ENCODE data around the gene SLC4A2. TPM values are rescaled to one million over a fixed set of nuclear protein-coding genes. Genes with fewer than 3 reads are reported as not detected.
"Not testable (repeated sequence)": the region's sequence is repeated elsewhere in the genome, so short reads cannot be mapped to it uniquely, and the experiment has no call there.

Gene SLC4A2
- total RNA-seq, 1 donor from 2014 or later, result 87.5 TPM

DNA sequence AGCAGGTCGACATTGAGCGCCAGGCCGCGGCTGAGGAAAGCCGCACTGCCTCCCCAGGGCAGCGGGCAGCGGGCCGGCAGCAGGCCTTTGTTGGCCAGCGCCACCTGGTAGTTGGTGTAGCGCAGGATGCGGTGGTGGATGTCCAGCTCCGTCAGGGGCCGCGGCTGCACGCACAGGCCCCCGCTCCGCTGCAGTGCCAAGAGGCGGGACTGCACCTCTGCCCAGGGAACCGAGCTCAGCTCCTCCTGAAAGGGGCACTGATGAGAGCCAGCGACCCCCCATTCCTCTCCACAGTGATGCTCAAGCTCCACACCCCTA lies 40.3 kb upstream of the SLC4A2 start:
- ATAC-seq, result no peak
- DNase-seq (ENCODE audit: low spot score), result no peak
- intact Hi-C loops (cut with DNase I), result no loop called here

DNA sequence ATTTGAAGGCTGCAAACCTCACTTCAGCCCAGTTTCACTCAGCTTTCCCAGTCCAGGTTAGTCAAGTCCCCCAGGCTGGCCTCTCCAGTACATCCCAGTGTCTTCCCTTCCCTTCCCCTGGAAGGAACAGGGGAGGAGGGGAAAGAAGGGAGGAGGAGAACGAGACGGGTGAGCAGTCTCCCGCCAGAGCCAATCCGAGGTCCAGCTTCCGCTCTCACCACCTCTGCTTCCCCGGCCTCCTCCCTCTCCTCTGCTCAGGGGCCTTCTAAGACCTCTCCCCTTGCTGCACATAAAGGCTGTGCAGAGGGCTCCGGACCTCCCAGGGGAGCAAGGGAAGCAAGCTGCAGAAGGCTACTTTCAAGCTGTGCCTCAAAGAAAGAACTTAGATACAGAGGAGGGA lies 39.2 kb upstream of the SLC4A2 start:
- no peak for DNase-seq (ENCODE audit: low spot score)
- no peak for ATAC-seq
- intact Hi-C loops (cut with DNase I), result no loop called here

DNA sequence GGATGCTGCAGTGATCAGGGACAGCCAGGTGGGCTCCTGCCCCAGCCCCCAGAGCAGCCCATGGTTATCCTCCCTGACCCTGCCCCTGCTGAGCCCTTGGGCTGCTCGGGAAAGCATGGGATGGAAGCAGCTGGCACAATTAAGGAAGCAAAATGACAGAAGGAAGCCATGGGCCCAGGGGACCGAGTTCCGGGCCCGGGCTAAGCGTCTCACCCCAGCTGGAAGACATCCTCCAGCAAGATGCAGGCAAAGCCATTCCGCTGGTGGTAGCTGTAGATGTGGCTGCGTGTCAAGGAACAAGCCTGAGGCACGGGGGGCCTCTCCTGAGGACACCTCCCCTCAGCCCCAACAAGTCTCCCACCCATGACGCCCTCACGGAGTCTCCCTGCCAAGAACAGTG lies 36.2 kb upstream of the SLC4A2 start:
- ATAC-seq, result no peak
- intact Hi-C loops (cut with DNase I), result no loop called here
- DNase-seq (ENCODE audit: low spot score), result no peak

DNA sequence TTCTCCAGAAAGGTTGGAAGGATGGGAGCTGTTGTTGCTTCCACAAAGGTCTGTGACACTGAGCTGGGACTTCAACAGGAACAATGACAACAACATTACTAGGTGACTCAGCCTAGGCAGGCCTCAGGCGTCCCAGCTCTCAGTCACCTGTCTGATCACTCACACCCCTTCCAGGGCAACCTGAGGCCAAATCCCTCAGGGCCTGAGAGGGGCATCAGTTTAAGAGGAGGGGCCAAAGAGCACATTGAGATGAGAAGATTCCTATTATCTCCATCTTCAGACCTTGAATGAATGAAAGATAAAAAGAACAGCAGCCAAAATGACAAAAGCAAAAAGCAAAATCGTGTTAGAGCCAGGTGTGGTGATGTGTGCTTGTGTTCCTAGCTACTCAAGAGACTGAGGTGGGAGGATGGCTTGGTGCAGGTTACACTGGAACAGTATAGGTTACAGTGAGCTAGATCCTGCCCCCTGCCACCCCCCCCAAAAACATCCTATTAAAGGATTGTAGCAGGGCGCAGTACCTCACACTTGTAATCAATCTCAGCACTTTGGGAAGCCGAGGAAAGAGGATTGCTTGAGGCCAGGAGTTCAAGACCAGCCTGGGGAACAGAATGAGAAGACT lies 34.8 kb upstream of the SLC4A2 start, which contains the start of gene ATG9B:
Gene ATG9B, minus strand, starts transcription at position 60 of the 622 bp plus-strand sequence. CDS start 71 bp downstream, outside the sequence.
- intact Hi-C loops (cut with DNase I), result no loop called here
- no peak for DNase-seq (ENCODE audit: low spot score)
- no peak for ATAC-seq

DNA sequence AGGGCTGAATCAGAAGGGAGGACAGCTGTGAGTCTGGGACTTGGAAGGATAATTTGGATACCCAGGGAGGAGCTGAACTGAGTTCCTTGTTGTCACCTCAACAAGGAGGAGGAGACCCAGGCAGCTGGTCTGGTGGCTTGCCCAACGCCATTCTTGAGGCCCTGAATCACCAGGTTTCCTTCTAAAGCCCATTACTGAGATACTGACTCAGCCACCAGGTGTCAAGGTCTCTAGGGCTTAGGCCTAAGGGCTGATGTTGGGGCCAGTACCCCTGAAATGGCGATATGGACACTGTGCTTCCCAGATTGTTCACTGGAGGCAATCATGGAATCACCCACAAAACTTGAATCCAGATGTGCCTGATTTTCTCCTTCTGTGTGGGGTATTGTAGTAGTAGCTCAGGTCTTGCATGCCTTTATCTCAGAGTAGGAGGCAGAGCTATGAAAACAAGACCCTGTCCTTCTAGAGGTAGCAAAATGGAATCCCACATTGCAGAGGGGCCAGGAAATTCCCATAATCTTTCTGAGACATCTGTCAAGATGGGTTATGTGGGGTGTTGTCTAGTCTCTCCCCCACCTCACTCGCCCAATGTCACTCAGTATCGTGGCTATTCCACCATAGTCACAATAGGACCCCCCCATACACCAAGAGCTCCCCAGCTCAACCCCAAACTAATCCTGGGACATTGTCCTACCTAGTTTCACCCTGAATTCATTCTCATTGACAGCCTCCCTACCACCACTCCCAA lies 33.3 kb upstream of the SLC4A2 start:
- ATAC-seq, result no peak
- intact Hi-C loops (cut with DNase I), result no loop called here
- no peak for DNase-seq (ENCODE audit: low spot score)

DNA sequence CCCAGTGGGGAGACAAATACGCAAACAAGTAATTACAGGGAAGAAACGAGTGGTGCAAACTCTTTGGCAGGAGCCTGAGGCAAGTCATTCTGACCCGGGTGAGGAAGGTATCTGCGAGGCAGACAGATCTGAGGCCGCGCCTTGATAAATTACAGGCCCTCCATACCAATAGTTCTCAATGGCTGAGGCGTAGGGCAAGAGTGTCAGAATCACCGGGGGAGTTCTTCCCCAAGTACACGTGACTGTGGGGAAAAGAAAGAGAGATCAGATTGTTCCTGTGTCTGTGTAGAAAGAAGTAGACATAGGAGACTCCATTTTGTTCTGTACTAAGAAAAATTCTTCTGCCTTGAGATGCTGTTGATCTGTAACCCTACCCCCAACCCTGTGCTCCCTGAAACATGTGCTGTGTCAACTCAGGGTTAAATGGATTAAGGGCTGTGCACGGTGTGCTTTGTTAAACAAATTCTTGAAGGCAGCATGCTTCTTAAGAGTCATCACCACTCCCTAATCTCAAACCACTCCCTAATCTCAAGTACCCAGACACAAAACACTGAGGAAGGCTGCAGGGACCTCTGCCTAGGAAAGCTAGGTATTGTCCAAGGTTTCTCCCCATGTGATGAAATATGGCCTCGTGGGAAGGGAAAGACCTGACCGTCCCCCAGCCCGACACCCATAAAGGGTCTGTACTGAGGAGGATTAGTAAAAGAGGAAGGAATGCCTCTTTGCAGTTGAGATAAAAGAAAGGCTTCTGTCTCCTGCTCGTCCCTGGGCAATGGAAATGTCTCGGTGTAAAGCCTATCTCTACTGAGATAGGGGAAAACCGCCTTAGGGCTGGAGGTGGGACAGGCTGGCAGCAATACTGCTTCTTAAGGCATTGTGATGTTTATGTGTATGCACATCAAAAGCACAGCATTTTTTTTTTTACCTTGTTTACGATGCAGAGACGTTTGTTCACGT lies 32.3 kb upstream of the SLC4A2 start:
- not testable (repeated sequence) for ATAC-seq; DNase-seq (ENCODE audit: low spot score)

DNA sequence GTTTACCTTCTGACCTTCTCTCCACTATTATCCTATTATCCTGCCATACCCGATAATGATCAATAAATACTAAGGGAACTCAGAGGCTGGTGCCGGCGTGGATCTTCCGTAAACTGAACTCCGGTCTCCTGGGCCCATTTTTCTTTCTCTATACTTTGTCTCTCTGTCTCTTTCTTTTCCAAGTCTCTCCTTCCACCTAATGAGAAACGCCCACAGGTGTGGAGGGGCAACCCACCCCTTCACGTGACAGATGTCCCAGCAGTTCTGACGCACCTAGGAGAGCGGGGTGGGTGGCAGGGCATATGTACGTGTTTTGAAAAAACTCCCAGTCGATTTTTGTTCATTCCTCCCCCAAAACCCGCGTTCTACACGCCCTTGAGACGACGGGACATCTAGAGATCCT lies 31.7 kb upstream of the SLC4A2 start:
- intact Hi-C loops (cut with DNase I); ATAC-seq; DNase-seq (ENCODE audit: low spot score): not testable (repeated sequence)

More for the DNA sequence above, 32.3 kb upstream of the SLC4A2 start:
- intact Hi-C loops (cut with DNase I), result not testable (repeated sequence)

DNA sequence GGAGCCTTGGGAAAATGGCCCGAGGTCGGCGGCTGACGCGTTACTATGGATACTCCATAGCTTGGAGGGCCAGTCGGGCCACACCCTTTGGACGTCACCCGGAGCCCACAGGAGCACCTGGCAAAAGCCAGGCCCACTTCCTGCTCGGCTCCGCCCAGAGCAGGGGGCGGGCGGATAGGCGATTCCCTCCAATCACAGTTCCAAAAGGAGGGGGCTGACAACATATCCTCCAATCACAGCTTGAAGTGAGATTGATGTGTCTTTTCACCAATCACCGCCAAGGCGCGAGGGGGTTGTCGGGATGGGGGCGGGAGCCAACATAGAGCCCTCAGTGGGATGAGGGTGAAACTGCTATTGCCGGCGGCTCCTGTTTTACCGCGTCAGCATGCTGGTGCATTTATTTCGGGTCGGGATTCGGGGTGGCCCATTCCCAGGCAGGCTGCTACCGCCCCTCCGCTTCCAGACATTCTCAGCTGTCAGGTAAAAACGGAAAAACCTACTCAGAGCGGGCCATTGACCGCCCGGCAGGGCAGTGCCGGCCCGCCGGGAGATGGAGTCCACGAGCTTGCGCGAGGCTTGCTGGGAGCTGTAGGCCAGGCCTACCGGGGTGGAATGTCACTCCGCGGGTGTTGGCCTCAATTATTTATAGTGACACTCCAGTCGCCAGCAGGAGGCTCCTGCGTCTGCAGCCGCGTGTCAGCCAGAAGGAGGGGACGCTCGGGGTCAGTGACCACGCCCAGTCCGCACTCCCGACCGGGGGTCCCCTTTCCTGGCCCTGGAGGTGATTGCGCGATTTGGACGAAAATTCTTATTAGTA lies 31.1 kb upstream of the SLC4A2 start, which contains the start of gene ABCB8:
Gene ABCB8, plus strand, starts transcription at position 320 of the 817 bp plus-strand sequence. Its CDS starts 66 bp downstream, at position 386.
- ATAC-seq (peak; percentile 98), DNase-seq (ENCODE audit: low spot score) (peak; percentile 99)
- intact Hi-C loops (cut with DNase I), result no loop called here

DNA sequence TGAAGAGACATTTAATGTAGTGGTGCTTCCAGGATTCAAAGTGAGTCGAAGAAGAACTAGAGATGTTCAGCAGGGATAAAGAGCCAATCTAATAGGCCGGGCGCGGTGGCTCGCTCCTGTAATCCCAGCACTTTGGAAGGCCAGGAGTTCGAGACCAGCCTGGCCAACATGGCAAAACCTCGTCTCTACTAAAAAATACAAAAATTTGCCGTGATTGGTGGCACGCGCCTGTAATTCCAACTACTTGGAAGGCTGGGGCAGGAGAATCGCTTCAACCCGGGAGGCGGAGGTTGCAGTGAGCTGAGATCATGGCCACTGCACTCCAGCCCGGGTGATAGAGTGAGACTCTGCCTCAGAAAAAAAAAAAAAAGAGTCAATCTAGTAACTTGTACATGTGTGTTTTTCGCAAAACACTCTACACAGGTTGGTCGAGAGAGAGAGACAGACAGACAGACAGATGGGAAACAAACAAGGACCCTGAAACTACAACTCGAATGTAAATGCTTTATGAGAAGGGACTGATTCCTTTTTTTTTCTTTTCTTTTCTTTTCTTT lies 30.4 kb upstream of the SLC4A2 start:
- no peak for ATAC-seq
- intact Hi-C loops (cut with DNase I), result no loop called here
- DNase-seq (ENCODE audit: low spot score), result no peak

DNA sequence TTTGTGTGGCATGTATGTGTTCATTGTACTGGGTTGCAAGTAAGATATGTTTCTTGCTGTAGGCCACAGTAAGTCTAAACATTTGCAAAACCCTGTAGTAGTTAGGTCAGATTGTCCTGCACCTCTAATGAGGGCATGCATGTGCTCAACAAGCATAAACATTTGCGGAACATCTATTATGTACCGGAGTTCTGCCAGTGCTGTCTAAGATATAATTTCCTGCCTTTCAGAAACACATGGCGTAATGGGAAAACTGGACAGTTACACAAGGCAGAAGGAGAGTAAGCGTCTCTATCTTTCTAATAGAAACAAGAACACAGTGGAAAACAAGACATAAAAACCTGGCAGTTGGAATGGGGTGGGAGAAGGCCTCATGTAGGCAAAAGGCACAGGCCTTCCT lies 28.4 kb upstream of the SLC4A2 start:
- DNase-seq (ENCODE audit: low spot score), result no peak
- intact Hi-C loops (cut with DNase I), result no loop called here
- no peak for ATAC-seq

DNA sequence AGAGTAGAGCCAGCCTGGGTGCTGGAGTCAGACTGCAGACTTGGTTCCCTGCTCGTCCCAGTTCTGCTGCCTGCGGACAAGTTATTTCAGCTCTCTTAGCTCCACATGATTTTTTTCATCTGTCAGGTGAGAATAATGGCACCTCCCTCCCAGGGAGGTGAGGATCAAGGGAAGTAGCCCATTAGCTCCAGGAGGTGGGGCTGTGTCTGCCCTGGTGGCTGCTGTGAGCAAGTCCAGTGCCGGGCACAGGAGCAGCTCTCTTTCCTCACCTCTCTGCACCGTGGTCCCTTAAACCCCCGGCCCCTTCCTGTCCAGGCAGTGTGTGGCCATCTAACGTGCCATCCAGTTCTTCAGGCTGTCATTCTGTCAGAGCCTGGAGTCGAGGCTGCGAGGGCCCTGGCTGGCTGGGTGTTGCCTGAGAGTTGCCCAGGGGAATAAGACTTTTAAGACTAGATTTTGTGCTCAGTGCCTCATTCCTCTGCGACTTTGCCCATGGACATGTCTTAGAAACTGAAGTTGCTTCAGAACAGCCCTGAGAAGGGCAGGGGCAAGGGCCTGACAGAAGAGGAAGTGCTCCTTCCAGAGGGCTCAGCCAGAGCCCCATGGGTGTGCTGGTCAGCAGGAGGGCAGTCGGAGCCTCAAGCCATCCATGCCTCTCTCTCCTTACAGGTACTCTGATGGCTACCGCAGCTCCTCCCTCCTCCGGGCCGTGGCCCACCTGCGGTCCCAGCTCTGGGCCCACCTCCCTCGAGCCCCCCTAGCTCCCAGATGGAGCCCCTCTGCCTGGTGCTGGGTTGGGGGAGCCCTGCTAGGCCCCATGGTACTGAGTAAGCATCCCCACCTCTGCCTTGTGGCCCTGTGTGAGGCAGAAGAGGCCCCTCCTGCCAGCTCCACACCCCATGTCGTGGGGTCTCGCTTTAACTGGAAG lies 26.2 kb upstream of the SLC4A2 start:
- intact Hi-C loops (cut with DNase I), result no loop called here
- ATAC-seq (no peak), DNase-seq (ENCODE audit: low spot score) (no peak)

DNA sequence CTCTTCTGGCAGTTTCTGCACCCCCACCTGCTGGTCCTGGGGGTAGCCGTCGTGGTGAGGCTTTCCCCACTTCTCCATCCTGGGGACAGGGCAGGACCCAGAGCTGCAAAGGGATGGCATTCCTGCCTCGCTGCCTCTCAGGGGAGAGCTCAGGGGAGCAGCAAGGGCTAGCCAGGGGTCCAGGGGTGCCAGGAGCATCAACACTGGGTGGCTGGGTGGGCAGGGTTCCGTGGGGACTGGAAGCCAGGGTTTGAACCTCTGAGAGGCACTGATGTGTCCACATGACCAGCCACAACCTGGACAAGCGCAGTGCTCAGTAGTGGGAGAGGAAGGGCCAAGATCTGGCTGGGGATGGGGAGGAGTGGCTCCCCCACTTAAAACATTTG lies 25.5 kb upstream of the SLC4A2 start:
- ATAC-seq (no peak), DNase-seq (ENCODE audit: low spot score) (no peak)
- intact Hi-C loops (cut with DNase I), result no loop called here

DNA sequence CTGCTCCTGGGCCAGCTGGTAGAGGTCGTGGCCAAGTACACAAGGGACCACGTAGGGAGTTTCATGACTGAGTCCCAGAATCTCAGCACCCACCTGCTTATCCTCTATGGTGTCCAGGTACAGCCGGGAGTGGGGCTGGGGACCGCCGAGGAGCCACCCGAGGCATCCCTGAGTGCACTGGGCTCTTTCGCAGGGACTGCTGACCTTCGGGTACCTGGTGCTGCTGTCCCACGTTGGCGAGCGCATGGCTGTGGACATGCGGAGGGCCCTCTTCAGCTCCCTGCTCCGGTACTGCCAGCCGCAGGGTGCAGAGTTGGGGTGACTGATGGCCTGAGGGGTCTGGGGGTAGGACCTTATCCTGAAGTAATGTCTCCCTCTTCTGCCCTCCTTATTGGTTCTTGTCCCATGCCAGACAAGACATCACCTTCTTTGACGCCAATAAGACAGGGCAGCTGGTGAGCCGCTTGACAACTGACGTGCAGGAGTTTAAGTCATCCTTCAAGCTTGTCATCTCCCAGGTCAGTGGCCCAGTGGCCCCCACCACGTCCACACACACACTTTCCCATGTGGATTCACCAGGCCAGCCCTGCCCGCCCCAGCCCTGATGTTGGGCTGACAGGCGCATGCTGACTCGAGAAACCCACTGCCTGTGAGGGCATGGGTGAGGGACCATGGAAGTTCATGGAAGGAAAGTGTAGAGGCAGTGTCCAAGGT lies 24.9 kb upstream of the SLC4A2 start:
- intact Hi-C loops (cut with DNase I), result no loop called here
- no peak for DNase-seq (ENCODE audit: low spot score)
- no peak for ATAC-seq

DNA sequence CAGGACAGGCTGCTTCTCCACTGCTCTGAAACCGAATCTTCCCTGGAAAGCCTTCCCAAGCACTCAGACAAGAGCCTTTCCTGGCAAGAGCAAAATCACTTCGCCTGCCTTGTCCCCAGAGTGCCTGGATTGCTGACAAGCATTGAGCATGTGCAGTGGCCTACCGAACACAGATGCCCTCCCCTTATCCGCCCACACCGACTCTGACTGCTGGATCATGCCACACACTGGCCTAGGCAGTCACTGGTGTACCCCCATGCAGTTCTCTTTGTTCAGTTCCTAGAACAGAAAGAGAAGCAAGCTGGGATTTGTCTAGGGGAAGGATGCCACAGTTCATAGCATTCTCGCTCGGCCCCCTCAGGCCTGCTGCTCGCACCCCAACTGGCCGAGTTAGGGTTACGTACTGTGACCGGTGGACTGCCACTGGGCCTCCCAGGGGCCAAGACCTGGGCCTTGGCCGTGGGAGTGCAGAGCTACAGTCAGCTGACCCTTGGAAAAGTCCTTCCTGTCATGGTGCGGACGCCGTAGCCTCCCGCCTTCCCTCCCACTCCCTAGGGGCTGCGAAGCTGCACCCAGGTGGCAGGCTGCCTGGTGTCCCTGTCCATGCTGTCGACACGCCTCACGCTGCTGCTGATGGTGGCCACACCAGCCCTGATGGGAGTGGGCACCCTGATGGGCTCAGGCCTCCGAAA lies 24.2 kb upstream of the SLC4A2 start:
- no peak for ATAC-seq
- DNase-seq (ENCODE audit: low spot score), result no peak

DNA sequence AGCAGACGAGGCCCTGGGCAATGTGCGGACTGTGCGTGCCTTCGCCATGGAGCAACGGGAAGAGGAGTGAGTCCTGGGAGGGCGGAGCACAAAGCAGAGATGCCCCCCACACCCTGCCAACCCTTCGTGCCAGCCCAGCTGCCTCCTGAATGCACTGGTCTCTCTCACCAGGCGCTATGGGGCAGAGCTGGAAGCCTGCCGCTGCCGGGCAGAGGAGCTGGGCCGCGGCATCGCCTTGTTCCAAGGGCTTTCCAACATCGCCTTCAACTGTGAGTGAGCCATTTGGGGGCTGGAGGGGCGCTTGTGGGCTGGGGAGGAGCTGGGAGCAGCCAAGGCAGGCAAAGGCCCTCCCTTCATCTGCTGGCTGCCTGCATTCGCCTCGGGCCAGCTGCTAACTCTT lies 23.5 kb upstream of the SLC4A2 start:
- DNase-seq (ENCODE audit: low spot score) (no peak), ATAC-seq (no peak)
- intact Hi-C loops (cut with DNase I), result no loop called here

More for the DNA sequence above, 24.2 kb upstream of the SLC4A2 start:
- intact Hi-C loops (cut with DNase I), result no loop called here
